K562 (cell line): ENCODE data around the gene SURF6. TPM values are rescaled to one million over a fixed set of nuclear protein-coding genes. Genes with fewer than 3 reads are reported as not detected.
A peak's percentile ranks its signal among the peaks of the same experiment; 100 is the strongest.

Source experiments
- DMBX1 ChIP-seq: fragments of 250-450 bp; sonication (Bioruptor Pico); IDR thresholded peaks from 2 replicates; pipeline ENCODE4 v1.8.0; 2022; ENCODE audit warnings: inconsistent platforms, mild to moderate bottlenecking, moderate library complexity, borderline replicate concordance
- HLTF ChIP-seq: fragments of 450-650 bp; IDR thresholded peaks from 2 replicates; pipeline ENCODE4 v1.6.1; 2016
- NBN ChIP-seq: fragments of 450-650 bp; IDR thresholded peaks from 2 replicates; pipeline ENCODE4 v1.6.1; 2016; ENCODE audit warnings: low read depth, mild to moderate bottlenecking
- POLR2B ChIP-seq: fragments of 450-650 bp; IDR thresholded peaks from 2 replicates; pipeline ENCODE4 v1.6.1; 2018; ENCODE audit warnings: low read depth; ENCODE audit not compliant: partially characterized antibody
- POU5F1 ChIP-seq: fragments of 150-350 bp; IDR thresholded peaks from 2 replicates; pipeline ENCODE4 v1.6.1; 2014; ENCODE audit warnings: borderline replicate concordance, low read length, low read depth, mild to moderate bottlenecking; ENCODE audit not compliant: partially characterized antibody
- RBFOX2 ChIP-seq: fragments of 200-400 bp; formaldehyde crosslinking; IDR thresholded peaks from 2 replicates; pipeline ENCODE4 v1.6.1; 2017; ENCODE audit warnings: low read depth, mild to moderate bottlenecking, low read length, moderate library complexity
- SRSF1 ChIP-seq: fragments of 200-400 bp; formaldehyde crosslinking; IDR thresholded peaks from 2 replicates; pipeline ENCODE4 v1.6.1; 2017; ENCODE audit warnings: mild to moderate bottlenecking, low read depth, low read length, moderate library complexity
- TBL1XR1 ChIP-seq, 2 experiments: IDR thresholded peaks; 2 replicates each; pipeline ENCODE4 v1.6.1; 2012; ENCODE audit warnings: improper control_type of control experiment in 2 of 2, low read length in 2 of 2, mild to moderate bottlenecking in 1 of 2
- ZNF133 ChIP-seq: fragments of 250-450 bp; sonication (Bioruptor Pico); IDR thresholded peaks from 2 replicates; pipeline ENCODE4 v1.4.0; 2020; ENCODE audit warnings: mild to moderate bottlenecking
- ZNF143 ChIP-seq: sonication (generic); formaldehyde crosslinking; IDR thresholded peaks from 2 replicates; pipeline ENCODE4 v1.9.0; 2022; ENCODE audit warnings: mild to moderate bottlenecking, missing genetic modification reagents
- polyA plus RNA-seq, 8 experiments: library from polyadenylated mRNA; depleted of rRNA in 4 of 8; stranded (reverse) in 5 of 8; unstranded in 3 of 8; fragments of >200 nt; fragmentation: Nextera tagmentation in 2 of 8; fragmentation: Illumina TruSeq in 1 of 8; extraction: Ambion mirVana in 2 of 8; extraction: Trizol in 1 of 8; gene quantifications; 2 replicates each; pipeline versions ENCODE4 v1.2.1 to v1.2.3, GENCODE V29; 2011 to 2014; ENCODE audit warnings: inconsistent platforms in 1 of 8, missing spikeins in 1 of 8
- total RNA-seq, 7 experiments: library from RNA; depleted of rRNA in 6 of 7; stranded (reverse); fragments of >200 nt in 6 of 7; fragmentation: Illumina TruSeq in 2 of 7; extraction: Trizol in 2 of 7; gene quantifications; 2 replicates each; pipeline versions ENCODE4 v1.2.1 to v1.2.3, GENCODE V29; 2011 to 2021; ENCODE audit warnings: low replicate concordance in 1 of 7
- TF ChIP-seq, protein P1 (sequence below): fragments of 250-450 bp; sonication (Bioruptor Pico); IDR thresholded peaks from 2 replicates; pipeline ENCODE4 v1.5.0; 2021
- TF ChIP-seq, protein P2 (sequence below): sonication (generic); formaldehyde crosslinking; IDR thresholded peaks from 2 replicates; pipeline ENCODE4 v1.8.0; 2023; ENCODE audit warnings: mild to moderate bottlenecking, missing genetic modification reagents
- TF ChIP-seq, protein P3 (sequence below): fragments of 250-450 bp; sonication (Bioruptor Pico); IDR thresholded peaks from 2 replicates; pipeline ENCODE4 v1.4.0; 2020
- TF ChIP-seq, protein P4 (sequence below): sonication (generic); formaldehyde crosslinking; IDR thresholded peaks from 2 replicates; pipeline ENCODE4 v1.8.0; 2022; ENCODE audit warnings: mild to moderate bottlenecking, missing genetic modification reagents, borderline replicate concordance
- TF ChIP-seq, protein P5 (sequence below): fragments of 450-650 bp; IDR thresholded peaks from 2 replicates; pipeline ENCODE4 v1.6.1; 2016

Gene SURF6
- total and polyA plus RNA-seq, 9 of the 15 experiments (the other 6 are each of a cell fraction or from before 2014, with no cell fraction given): 1.4 to 68.3 (median 14.7) TPM

DNA sequence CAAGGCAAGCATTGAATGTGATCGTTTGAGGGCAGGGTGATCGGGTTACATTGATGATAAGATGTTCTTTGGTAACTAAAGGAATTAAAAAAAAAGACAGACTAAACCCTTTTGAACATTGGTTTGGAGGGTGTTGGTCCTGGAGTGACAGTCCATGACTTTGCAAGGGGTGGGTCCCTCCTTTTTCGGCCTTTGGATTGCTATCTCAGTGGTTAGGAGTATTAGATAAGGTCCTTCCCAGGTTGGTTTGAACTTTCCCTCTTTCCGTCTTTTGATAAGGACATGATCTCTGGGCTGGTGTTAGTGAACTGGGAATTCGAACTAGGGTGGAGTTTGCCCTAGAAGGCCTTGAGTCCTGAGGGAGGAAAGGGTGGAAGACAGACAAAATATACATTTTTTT, 55.6 kb downstream of the SURF6 start (continued):
- TF ChIP-seq HLTF (no peak), POU5F1 (no peak), POLR2B (no peak), DMBX1 (CRISPR knock-in tag) (no peak), RBFOX2 (no peak), ZNF133 (CRISPR knock-in tag) (no peak), TBL1XR1 (IDR thresholded peaks at IDR 0.05; ENCODE audit: low read length in 2 of 2) (no peak), SRSF1 (no peak), NBN (no peak), ZNF143 (CRISPR knock-in tag) (no peak)
- TF ChIP-seq, protein P1, sequence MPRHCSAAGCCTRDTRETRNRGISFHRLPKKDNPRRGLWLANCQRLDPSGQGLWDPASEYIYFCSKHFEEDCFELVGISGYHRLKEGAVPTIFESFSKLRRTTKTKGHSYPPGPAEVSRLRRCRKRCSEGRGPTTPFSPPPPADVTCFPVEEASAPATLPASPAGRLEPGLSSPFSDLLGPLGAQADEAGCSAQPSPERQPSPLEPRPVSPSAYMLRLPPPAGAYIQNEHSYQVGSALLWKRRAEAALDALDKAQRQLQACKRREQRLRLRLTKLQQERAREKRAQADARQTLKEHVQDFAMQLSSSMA: no peak
- TF ChIP-seq, protein P2, sequence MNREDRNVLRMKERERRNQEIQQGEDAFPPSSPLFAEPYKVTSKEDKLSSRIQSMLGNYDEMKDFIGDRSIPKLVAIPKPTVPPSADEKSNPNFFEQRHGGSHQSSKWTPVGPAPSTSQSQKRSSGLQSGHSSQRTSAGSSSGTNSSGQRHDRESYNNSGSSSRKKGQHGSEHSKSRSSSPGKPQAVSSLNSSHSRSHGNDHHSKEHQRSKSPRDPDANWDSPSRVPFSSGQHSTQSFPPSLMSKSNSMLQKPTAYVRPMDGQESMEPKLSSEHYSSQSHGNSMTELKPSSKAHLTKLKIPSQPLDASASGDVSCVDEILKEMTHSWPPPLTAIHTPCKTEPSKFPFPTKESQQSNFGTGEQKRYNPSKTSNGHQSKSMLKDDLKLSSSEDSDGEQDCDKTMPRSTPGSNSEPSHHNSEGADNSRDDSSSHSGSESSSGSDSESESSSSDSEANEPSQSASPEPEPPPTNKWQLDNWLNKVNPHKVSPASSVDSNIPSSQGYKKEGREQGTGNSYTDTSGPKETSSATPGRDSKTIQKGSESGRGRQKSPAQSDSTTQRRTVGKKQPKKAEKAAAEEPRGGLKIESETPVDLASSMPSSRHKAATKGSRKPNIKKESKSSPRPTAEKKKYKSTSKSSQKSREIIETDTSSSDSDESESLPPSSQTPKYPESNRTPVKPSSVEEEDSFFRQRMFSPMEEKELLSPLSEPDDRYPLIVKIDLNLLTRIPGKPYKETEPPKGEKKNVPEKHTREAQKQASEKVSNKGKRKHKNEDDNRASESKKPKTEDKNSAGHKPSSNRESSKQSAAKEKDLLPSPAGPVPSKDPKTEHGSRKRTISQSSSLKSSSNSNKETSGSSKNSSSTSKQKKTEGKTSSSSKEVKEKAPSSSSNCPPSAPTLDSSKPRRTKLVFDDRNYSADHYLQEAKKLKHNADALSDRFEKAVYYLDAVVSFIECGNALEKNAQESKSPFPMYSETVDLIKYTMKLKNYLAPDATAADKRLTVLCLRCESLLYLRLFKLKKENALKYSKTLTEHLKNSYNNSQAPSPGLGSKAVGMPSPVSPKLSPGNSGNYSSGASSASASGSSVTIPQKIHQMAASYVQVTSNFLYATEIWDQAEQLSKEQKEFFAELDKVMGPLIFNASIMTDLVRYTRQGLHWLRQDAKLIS (CRISPR knock-in tag): no peak
- TF ChIP-seq, protein P3, sequence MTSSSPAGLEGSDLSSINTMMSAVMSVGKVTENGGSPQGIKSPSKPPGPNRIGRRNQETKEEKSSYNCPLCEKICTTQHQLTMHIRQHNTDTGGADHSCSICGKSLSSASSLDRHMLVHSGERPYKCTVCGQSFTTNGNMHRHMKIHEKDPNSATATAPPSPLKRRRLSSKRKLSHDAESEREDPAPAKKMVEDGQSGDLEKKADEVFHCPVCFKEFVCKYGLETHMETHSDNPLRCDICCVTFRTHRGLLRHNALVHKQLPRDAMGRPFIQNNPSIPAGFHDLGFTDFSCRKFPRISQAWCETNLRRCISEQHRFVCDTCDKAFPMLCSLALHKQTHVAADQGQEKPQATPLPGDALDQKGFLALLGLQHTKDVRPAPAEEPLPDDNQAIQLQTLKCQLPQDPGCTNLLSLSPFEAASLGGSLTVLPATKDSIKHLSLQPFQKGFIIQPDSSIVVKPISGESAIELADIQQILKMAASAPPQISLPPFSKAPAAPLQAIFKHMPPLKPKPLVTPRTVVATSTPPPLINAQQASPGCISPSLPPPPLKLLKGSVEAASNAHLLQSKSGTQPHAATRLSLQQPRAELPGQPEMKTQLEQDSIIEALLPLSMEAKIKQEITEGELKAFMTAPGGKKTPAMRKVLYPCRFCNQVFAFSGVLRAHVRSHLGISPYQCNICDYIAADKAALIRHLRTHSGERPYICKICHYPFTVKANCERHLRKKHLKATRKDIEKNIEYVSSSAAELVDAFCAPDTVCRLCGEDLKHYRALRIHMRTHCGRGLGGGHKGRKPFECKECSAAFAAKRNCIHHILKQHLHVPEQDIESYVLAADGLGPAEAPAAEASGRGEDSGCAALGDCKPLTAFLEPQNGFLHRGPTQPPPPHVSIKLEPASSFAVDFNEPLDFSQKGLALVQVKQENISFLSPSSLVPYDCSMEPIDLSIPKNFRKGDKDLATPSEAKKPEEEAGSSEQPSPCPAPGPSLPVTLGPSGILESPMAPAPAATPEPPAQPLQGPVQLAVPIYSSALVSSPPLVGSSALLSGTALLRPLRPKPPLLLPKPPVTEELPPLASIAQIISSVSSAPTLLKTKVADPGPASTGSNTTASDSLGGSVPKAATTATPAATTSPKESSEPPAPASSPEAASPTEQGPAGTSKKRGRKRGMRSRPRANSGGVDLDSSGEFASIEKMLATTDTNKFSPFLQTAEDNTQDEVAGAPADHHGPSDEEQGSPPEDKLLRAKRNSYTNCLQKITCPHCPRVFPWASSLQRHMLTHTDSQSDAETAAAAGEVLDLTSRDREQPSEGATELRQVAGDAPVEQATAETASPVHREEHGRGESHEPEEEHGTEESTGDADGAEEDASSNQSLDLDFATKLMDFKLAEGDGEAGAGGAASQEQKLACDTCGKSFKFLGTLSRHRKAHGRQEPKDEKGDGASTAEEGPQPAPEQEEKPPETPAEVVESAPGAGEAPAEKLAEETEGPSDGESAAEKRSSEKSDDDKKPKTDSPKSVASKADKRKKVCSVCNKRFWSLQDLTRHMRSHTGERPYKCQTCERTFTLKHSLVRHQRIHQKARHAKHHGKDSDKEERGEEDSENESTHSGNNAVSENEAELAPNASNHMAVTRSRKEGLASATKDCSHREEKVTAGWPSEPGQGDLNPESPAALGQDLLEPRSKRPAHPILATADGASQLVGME (CRISPR knock-in tag): no peak
- TF ChIP-seq, protein P4, sequence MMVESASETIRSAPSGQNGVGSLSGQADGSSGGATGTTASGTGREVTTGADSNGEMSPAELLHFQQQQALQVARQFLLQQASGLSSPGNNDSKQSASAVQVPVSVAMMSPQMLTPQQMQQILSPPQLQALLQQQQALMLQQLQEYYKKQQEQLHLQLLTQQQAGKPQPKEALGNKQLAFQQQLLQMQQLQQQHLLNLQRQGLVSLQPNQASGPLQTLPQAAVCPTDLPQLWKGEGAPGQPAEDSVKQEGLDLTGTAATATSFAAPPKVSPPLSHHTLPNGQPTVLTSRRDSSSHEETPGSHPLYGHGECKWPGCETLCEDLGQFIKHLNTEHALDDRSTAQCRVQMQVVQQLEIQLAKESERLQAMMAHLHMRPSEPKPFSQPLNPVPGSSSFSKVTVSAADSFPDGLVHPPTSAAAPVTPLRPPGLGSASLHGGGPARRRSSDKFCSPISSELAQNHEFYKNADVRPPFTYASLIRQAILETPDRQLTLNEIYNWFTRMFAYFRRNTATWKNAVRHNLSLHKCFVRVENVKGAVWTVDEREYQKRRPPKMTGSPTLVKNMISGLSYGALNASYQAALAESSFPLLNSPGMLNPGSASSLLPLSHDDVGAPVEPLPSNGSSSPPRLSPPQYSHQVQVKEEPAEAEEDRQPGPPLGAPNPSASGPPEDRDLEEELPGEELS (CRISPR knock-in tag): no peak
- TF ChIP-seq, protein P5, sequence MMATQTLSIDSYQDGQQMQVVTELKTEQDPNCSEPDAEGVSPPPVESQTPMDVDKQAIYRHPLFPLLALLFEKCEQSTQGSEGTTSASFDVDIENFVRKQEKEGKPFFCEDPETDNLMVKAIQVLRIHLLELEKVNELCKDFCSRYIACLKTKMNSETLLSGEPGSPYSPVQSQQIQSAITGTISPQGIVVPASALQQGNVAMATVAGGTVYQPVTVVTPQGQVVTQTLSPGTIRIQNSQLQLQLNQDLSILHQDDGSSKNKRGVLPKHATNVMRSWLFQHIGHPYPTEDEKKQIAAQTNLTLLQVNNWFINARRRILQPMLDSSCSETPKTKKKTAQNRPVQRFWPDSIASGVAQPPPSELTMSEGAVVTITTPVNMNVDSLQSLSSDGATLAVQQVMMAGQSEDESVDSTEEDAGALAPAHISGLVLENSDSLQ: peak; percentile 70
